ENCODE measurements around the gene PIP5K1A. TPM values are rescaled to one million over a fixed set of nuclear protein-coding genes. Genes with fewer than 3 reads are reported as not detected.
"Not testable (repeated sequence)": the region's sequence is repeated elsewhere in the genome, so short reads cannot be mapped to it uniquely, and the experiment has no call there.

The PIP5K1A gene, protein sequence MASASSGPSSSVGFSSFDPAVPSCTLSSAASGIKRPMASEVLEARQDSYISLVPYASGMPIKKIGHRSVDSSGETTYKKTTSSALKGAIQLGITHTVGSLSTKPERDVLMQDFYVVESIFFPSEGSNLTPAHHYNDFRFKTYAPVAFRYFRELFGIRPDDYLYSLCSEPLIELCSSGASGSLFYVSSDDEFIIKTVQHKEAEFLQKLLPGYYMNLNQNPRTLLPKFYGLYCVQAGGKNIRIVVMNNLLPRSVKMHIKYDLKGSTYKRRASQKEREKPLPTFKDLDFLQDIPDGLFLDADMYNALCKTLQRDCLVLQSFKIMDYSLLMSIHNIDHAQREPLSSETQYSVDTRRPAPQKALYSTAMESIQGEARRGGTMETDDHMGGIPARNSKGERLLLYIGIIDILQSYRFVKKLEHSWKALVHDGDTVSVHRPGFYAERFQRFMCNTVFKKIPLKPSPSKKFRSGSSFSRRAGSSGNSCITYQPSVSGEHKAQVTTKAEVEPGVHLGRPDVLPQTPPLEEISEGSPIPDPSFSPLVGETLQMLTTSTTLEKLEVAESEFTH
- total RNA-seq, result 70.5 TPM

DNA sequence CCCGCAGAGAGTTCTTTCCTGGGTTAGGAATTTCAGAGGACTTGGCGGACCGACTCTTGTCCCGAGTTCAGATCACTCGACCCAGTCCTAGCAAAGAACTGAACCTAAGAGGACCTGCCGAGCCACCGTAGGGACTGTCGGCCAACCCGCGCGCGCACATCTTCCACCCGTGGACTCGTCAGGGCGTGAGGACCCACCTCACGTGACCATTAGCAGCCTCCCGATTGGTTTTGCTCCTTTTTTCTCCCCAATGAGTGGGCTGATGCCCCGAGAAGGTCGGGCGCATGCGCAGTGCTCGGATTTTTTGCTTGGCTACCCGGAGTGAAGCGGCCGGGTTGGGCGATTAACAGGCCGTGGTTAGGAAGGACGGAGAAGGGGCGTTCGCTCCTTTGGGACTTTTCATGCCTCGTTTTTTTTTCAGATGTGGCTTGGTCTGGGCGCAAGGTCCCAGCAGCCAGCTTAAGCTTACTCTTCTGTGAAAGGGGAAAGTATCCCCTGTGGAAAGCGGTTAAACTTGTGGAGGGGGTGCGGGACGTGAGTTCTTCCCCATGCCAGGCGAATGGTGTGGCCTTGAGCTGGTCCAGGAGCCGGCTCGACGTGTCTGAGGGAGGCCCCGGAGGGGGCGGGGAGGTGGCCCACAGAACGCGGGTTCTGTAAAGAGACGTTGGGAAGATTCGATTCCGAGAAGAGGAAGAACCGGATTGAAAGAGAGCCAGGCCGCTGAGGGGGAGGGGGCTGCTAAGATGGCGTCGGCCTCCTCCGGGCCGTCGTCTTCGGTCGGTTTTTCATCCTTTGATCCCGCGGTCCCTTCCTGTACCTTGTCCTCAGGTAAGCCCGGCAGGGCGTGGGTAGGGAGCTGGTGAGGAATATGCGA lies at the start of gene PIP5K1A:
PIP5K1A (plus strand) TSS at position 299 of the 874 bp plus-strand sequence; CDS start at position 744, 445 bp downstream.
- DNase-seq (ENCODE audit: low spot score in 2 of 2) (peak; percentile 83 to 96), FAIRE-seq (no peak)

DNA sequence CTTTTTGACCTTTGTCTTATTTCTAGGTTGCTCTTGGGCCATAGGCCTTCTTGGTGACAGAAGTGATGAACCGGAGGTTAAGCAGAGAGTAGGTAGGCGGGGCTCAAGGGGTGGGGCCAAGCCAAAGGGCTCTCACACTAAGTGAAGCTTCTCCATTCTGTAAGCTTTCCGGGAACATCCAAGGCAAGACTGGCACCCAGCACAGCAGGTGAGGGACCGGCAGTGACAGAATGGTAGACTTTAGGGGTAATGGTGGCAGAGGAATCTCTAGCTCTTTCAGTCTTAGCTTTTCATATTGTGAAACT lies 41.9 kb upstream of the PIP5K1A start, which contains the start of gene TNFAIP8L2:
TNFAIP8L2 (plus strand) TSS at position 135 of the 305 bp plus-strand sequence. CDS start 2,049 bp downstream, outside the sequence.
- DNase-seq (ENCODE audit: low spot score in 2 of 2) (no peak), FAIRE-seq (no peak)

DNA sequence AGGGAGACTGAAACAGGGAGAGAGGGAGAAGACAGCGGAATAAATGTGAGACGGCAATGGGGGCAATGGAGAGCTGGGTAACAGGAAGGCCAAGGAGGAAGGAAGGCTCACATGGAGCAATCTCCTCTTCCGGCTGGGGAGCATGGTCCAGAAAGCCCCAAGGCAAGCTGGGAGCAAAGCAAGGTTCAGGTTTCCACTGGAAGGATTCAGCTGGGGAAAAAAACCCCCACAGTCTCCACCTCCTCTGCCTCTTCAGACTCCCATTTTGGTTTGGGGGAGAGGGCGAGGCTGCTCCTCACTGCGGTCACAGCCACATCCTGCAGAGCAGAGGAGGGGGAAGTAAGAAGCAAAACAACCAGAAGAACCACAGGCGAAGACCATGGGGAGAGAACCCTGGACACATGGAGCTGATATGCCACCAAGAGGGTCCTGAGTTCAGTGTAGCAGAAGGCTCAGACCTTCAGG lies 41.3 kb upstream of the PIP5K1A start:
- DNase-seq (ENCODE audit: low spot score in 2 of 2) (no peak), FAIRE-seq (no peak)

DNA sequence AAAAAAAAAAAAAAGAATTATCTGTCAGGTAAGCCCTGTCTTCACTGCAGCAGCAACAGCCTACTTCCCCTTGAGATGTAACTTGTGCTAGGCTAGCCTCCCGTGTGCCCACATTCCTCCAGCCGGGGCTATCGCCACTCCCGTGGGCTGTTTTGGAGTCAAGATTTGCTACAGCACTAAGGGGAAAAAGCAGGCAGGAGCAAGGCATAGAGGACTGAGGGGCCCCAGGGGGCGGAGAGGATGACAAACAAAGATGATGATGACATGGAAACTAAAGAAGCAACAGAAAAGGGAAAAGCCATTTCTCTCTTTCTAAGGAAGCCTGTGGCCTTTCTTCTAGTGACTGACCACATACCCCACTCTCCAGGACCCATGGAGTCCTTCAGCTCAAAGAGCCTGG lies 40.0 kb upstream of the PIP5K1A start:
- no peak for FAIRE-seq
- no peak for DNase-seq (ENCODE audit: low spot score in 2 of 2)

DNA sequence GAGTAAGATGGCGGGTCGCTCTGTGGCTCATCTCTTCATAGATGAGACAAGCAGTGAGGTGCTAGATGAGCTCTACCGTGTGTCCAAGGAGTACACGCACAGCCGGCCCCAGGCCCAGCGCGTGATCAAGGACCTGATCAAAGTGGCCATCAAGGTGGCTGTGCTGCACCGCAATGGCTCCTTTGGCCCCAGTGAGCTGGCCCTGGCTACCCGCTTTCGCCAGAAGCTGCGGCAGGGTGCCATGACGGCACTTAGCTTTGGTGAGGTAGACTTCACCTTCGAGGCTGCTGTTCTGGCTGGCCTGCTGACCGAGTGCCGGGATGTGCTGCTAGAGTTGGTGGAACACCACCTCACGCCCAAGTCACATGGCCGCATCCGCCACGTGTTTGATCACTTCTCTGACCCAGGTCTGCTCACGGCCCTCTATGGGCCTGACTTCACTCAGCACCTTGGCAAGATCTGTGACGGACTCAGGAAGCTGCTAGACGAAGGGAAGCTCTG lies 39.6 kb upstream of the PIP5K1A start:
- FAIRE-seq, result no peak
- DNase-seq (ENCODE audit: low spot score in 2 of 2), result no peak

DNA sequence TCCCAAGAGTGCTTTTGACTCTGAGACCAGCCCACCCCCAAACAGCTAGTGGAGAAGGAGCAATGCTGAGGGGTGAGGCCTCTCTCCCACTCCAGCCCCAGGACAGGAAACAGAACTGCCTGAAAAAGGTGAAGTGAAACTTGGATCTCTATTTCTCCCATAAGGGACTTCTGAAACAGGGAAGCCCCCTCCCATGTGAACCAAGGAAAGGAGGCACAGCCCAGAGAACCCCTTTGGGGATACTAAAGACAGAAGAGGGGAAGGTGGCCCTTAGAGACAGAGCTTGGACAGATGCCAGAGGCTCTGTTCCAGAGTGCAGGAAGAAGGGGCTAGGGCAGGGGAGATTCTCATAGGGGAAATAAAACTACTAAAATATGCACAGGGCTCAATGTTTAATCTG lies 39.0 kb upstream of the PIP5K1A start:
- FAIRE-seq (no peak), DNase-seq (ENCODE audit: low spot score in 2 of 2) (no peak)

DNA sequence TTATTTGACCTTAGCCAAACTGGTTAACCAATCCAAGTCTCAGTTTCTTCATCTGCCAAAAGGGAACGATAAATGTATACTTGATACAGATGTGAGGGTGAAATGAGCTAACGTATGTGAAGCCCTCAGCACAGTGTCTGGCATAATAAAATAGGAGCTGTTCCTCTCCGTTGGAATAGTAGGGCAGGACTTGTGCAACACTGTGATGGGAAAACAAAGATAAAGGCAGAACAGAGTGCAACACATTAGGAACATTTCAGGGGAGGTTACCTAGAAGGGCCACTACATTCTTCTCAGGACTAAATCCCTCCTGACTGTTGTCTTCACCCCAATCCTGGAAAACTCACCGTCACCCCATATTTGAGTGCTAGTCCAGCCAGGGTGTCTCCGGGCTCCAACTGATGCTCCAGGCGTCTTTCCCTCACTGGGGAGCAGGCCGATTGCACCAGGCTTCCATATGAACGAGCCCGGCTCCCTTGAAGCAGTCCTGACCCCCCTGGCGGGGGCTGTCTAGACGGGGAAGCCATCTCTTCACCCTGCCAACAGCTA lies 33.5 kb upstream of the PIP5K1A start:
- FAIRE-seq (no peak), DNase-seq (ENCODE audit: low spot score in 2 of 2) (no peak)

DNA sequence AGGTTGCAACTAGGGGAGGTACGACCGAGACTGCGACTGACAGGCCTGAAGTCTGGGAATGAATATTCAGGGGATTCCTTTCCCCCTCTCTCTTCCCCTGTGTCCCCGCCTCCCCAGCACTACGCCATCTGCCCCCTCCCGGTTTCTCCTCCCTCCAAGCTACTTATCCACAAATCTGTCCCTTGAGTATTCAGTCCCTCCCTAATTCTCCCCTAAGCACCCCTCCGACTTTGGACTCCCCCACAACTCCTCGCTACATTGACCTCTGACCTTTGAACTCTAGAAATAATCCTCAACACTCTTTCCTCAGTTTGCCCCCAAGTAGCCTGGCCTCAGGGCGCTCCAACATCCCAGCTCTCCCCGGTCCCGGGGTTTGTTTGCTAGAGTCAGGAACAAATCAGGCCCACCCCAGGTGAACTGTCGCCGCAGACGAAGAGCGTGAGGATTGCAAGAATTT lies 33.0 kb upstream of the PIP5K1A start:
- DNase-seq (ENCODE audit: low spot score in 2 of 2) (peak; percentile 34 to 60), FAIRE-seq (no peak)

DNA sequence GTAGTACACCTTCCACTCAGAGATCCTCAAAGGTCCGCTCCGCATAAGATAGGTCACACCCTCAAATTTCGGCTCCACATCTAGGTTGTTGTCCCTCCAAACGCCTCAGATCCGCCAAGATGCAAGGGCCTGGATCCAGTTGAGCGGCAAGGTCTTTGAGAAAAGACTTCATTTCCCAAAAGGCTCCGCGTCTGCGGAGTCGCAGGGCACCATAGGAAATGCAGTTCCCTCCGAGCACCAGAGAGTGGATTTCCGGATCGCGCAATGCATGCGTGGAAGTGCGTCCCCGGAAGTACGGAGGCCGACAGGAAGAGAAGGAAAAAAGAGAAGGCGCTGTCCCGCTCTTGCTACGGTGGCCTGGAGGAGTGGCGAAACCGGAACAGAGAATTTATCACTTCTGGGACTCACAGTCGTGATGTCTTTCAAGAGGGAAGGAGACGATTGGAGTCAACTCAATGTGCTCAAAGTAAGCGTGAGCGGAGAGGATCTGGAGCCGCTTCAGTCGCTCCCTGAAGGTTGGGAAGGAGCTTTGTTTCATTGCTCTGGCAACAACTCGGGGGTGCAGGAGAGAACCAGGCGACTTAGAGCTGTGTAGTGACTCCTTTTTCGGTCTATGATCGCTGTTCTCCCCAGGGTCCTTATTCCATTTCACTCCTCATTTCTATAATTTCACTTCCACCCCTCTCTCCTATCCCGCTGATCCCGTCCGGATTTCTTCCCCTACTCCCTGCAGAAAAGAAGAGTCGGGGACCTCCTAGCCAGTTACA lies 32.4 kb upstream of the PIP5K1A start, which contains the start of the genes LYSMD1 and SCNM1:
LYSMD1 (minus strand) TSS at position 165 of the 767 bp plus-strand sequence. CDS start 644 bp downstream, outside the sequence.
SCNM1 (plus strand) TSS at position 407 of the 767 bp plus-strand sequence; CDS start at position 416, 9 bp downstream.
- FAIRE-seq (no peak), DNase-seq (ENCODE audit: low spot score in 2 of 2) (peak; percentile 86 to 92)

DNA sequence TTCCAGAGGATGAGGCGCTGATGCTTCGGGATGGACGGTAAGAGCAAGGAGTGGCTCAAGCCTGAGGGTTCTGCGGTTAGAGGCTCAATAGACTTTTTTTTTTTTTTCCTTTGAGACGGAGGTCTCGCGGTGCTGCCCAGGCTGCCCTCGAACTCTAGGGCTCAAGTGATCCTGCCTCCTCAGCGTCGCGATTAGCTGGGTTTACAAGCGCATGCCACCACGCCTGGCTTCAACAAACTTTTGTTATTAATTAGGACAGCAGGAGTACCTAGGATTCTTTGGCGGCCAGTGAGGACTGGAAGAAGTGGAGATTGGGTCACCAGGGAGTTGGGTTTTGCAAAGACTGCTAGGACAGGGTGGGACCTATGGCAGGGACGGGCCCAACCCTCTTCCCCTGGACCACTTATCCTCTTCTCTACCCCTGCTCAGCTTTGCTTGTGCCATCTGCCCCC lies 31.8 kb upstream of the PIP5K1A start:
- FAIRE-seq (no peak), DNase-seq (ENCODE audit: low spot score in 2 of 2) (no peak)

DNA sequence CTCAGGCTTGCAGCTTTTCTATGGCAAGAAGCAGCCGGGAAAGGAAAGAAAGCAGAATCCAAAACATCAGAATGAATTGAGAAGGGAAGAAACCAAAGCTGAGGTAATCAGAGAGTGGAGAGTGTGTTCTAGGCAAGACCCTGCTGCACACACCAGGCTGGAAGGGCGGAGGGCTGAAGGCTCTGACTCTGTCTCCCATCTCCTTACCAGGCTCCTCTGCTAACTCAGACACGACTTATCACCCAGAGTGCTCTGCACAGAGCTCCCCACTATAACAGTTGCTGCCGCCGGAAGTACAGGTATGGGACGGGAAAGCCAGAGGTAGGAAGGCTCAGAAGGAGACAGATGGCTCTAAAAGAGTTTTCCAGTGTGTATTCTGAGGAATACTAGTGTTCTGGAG lies 31.2 kb upstream of the PIP5K1A start:
- FAIRE-seq (no peak), DNase-seq (ENCODE audit: low spot score in 2 of 2) (no peak)

DNA sequence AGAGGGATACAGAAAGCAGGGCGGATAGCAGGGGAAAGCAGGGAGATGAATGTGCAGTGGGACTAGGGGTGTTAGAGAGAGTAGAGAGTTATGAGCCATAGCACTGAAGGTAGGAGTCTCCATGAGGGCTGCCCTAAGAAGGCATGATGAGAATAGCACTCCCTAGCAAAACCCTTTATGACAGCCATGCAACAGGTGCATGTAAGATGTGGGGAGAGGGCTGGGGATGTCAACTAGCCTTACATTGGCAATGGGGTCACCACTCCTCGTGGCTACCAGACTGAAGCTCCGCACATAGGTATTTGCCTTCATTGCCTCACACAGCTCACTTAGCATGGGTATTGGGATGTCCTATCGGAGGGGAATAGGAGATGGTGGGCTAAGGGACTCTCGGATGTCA lies 27.2 kb upstream of the PIP5K1A start:
- DNase-seq (ENCODE audit: low spot score in 2 of 2), result no peak
- no peak for FAIRE-seq

DNA sequence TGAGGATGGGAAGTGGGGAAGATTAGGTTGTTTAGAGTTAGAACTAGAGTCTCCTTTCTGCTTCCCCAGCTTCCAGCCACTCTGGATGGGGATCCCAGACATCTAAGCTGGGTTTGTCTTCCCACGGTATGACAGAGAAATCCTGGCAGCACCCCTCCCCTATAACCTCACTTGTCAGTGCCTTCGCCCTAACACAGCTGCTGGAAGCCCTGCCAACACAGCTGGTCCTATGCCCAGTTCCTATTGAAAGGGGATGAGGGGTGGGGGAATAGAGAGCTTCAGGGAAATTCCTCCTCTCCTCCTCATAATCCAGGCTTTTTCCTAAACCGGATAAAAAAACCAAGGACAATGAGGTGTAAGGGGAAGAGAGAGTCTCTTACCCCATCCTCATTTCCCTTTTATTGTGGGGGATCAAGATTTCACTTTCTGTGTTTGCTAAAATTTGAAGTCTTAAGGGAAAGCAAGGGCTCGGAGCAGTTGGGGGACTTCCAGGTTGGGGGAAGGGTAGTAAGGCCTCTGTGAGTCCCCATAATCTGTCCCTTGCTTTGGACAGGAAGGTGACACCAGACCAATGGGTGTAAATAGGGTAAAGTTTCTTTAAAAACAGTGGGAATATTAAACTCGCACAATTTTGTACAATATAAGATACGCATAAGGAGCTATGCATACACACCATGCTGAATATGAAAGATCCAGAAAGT lies 23.2 kb upstream of the PIP5K1A start:
- FAIRE-seq (no peak), DNase-seq (ENCODE audit: low spot score in 2 of 2) (peak; percentile 59)

DNA sequence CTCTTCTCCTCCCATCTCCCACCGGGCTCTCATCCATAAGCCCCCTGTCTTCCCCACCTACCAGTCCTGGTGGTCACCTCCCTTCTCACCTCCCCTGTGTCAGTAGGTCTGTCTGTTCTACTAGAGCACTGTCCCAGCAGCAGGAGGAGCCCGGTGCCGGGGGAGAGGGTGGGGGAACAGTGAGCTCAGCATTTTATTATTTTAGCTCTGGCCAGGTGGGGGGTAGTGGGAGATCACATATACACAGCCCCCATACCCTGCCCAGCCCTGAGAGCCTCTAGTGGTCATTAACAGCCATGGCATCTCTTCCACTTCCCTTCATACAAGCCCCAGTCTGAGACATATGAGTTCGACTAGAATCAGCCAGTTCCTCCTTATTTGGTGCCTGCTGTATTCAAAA lies 22.5 kb upstream of the PIP5K1A start, which contains the start of gene TMOD4:
TMOD4 (minus strand) TSS at position 119 of the 400 bp plus-strand sequence. CDS start 1,106 bp downstream, outside the sequence.
- FAIRE-seq (no peak), DNase-seq (ENCODE audit: low spot score in 2 of 2) (no peak)

DNA sequence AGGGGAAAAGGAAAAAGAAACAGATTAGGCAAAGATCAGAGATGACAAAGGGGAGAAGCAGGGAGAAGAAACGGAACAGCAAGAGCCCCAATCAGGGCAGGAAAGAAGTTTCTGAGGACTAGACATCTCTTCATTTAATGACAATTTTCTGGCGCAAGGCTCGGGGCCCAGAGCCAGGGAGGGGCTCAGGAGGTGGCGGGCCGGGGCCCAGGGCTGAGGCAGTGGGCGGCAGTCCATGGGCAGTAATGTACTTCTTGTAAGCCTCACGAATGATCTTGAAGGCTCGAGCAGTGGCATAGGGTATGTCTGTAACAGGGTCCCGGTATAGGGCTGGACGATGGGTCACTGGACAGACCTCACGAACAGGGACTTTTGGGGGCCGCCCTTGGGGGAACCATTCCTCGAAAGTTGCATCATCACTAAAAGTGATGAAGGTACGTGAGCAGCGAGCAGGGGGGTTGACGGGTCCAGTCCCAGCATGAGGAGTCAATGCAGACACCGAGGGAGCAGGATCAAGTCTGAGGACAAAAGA lies 21.8 kb upstream of the PIP5K1A start:
- no peak for FAIRE-seq
- no peak for DNase-seq (ENCODE audit: low spot score in 2 of 2)

DNA sequence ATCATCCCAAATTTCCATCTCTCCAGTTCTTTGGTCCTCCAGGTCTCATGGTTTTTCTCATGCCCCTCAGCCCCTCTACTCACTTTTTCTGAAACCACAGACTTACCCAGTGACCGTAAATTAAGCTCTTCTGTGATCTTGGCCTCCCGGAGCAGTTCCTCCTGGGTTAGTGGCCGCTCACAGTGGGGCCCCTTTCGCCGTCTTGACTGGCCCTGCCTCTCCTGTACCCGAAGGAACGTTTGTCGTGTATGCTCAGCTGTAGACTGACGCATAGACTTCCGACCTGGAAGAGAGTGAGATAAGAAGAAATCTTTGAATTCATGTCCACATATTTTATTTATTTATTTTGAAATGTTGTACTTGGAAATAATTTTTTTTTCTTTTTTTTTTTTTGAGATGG lies 14.1 kb upstream of the PIP5K1A start:
- no peak for FAIRE-seq

DNA sequence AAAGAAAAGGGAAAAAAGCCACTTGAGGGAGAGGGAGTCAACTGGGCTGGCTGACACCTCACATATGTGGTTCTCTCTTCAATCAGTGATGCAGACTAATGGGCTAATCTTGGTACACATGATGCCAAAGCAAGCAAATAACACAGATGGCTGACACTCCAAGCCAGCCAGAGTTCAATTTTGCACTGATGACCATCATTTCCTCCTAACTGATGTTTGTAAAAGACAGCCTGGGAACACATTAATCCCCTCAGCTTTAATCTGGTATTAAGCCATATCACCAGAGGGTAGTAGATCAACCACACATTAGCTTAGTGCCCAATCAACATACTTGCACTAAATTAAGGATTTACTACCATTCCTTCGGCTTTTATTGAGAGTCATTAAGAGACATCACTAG lies 11.1 kb upstream of the PIP5K1A start:
- DNase-seq (ENCODE audit: low spot score in 2 of 2), result no peak
- FAIRE-seq, result no peak

More for the DNA sequence above, 14.1 kb upstream of the PIP5K1A start:
- no peak for DNase-seq (ENCODE audit: low spot score in 2 of 2)

DNA sequence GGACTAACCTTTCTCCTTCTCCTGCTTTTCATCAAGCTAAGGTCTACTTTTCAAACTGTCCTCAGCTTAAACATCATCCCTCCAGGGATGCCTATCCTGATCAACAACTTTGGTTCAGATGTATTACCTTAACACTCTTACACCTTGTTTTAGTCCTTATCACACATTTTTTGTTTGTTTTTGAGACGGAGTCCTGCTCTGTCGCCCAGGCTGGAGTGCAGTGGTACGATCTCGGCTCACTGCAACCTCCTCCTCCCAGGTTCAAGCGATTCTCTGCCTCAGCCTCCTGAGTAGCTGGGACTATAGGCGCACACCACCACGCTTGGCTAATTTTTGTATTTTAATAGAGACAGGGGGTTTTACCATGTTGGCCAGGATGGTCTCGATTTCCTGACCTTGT lies 9.7 kb upstream of the PIP5K1A start:
- not testable (repeated sequence) for FAIRE-seq; DNase-seq (ENCODE audit: low spot score in 2 of 2)
